ENCODE results near the gene TBC1D14.

TBC1D14 gene

DNA sequence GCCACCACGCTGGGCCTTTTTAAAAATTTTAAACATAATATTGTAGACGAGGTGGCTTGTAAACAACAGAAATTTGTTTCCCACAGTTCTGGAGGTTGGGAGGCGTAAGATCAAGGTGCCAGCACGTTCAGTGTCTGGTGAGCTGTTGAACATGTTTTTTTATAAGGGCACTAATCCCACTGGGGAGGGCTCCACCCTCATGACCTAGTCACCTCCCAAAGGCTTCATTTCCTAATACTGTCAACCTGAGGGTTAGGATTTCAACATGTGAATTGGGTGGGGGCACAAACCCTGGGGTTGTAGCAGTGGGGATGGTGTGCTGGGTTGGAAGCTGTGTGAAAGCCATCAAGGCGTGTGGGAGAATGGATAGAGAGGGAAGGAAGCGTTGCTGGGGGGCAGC, 27.6 kb downstream of the TBC1D14 start:
- in situ Hi-C loops (cut with MboI; ENCODE audit: low sequenced_read_pairs), result no loop called here
- no peak for DNase-seq (ENCODE audit: low spot score in 2 of 2)
- 0 out of 2 replicates have a peak, but pooled peaks cover 3% of the 10 kb centered on the region for H3K36me3 ChIP-seq (replicated peaks)
- no peak overlapping the region for H3K4me3 ChIP-seq
- H3K9me3 ChIP-seq, result no peaks in the 10 kb centered on the region
- H3K27me3 ChIP-seq (ENCODE audit: low read depth), result no peaks in the 10 kb centered on the region
- H3K4me1 ChIP-seq, result peaks cover 5% of the 10 kb centered on the region

DNA sequence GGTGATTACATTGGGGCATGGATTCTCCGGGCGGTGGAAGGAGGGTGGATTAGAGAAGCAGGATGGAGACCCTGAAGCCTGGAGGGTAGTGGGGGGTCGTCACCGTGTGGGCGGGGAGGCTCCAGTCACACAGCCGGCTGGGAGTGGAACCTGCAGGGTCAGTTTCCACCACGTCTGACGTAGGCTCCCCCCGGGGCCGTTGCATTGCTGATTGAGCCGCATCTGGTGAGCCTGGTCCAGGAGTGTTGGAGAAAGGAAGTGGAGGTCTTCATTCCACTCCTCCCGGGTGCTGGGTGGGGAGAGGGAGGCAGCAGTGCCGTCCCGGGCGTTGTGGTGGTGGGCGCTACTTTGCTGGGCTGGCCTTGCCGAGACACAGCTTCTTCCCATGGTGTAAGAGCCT, 28.1 kb downstream of the TBC1D14 start:
- H3K9me3 ChIP-seq, result no peaks in the 10 kb centered on the region
- in situ Hi-C loops (cut with MboI; ENCODE audit: low sequenced_read_pairs), result no loop called here
- peaks cover 5% of the 10 kb centered on the region for H3K4me1 ChIP-seq
- DNase-seq (ENCODE audit: low spot score in 2 of 2), result no peak
- H3K36me3 ChIP-seq (replicated peaks), result 0 out of 2 replicates have a peak, but pooled peaks cover 3% of the 10 kb centered on the region
- no peak overlapping the region for H3K4me3 ChIP-seq
- H3K27me3 ChIP-seq (ENCODE audit: low read depth), result no peaks in the 10 kb centered on the region

DNA sequence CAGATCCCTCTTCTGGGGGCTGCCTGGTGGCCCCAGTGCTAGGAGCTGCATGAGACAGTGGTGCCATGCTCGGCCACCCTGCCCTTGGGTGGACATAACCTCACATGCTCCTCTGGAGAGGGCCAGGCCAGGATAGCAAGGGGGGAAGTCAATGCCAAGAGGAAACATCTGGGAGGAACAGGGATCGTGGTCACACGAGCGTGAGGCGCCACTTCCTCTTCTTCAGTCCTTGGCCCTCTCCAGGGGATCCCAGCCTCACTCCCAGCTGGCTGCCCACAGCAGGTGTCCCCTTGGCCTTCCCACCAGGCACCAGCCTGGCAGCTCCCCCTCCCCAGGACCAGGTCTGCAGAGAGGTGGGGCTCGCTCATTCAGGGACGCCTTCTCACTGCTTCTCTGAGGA, 28.6 kb downstream of the TBC1D14 start:
- H3K27me3 ChIP-seq (ENCODE audit: low read depth), result no peaks in the 10 kb centered on the region
- in situ Hi-C loops (cut with MboI; ENCODE audit: low sequenced_read_pairs), result no loop called here
- DNase-seq (ENCODE audit: low spot score in 2 of 2), result no peak
- H3K9me3 ChIP-seq, result no peaks in the 10 kb centered on the region
- H3K4me3 ChIP-seq, result no peak overlapping the region
- peaks cover 5% of the 10 kb centered on the region for H3K4me1 ChIP-seq
- H3K36me3 ChIP-seq (replicated peaks), result 0 out of 2 replicates have a peak, but pooled peaks cover 3% of the 10 kb centered on the region

DNA sequence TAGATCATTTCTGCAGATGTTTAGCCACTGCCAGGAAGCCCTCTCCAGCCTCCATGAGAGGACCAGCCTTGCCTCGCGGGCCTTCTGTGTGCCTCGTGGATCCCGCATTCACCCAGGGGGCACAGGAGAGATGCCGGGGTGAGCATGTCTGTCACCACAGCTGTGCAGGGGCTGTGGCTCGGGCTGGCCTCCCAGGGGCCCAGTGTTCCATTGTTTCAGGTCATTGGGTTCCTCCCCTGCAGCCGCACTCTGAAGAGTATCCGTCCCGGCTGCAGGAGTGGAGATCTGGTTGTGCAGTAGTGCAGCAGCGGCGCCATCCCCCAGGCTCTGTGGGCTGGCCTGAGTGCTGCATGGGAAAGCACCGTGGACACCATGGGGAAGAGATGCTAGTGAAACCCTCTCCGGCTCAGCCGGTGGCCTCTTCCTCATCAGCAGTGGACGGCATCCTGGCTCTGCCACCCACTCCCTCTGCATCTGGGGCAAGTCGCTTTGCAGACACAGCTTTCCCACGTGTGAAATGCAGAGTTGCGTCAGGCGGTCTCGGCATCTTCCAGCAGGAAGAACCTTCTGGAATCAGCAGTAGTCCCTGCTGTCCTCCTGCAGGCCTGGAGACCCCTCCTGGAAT, 29.1 kb downstream of the TBC1D14 start:
- Histone ChIP-seq H3K9me3 (no peaks in the 10 kb centered on the region), H3K27me3 (ENCODE audit: low read depth) (no peaks in the 10 kb centered on the region), H3K4me3 (no peak overlapping the region), H3K36me3 (replicated peaks) (no peaks in the 10 kb centered on the region), H3K4me1 (peaks cover 5% of the 10 kb centered on the region)
- no peak for DNase-seq (ENCODE audit: low spot score in 2 of 2)
- in situ Hi-C loops (cut with MboI; ENCODE audit: low sequenced_read_pairs), result no loop called here

DNA sequence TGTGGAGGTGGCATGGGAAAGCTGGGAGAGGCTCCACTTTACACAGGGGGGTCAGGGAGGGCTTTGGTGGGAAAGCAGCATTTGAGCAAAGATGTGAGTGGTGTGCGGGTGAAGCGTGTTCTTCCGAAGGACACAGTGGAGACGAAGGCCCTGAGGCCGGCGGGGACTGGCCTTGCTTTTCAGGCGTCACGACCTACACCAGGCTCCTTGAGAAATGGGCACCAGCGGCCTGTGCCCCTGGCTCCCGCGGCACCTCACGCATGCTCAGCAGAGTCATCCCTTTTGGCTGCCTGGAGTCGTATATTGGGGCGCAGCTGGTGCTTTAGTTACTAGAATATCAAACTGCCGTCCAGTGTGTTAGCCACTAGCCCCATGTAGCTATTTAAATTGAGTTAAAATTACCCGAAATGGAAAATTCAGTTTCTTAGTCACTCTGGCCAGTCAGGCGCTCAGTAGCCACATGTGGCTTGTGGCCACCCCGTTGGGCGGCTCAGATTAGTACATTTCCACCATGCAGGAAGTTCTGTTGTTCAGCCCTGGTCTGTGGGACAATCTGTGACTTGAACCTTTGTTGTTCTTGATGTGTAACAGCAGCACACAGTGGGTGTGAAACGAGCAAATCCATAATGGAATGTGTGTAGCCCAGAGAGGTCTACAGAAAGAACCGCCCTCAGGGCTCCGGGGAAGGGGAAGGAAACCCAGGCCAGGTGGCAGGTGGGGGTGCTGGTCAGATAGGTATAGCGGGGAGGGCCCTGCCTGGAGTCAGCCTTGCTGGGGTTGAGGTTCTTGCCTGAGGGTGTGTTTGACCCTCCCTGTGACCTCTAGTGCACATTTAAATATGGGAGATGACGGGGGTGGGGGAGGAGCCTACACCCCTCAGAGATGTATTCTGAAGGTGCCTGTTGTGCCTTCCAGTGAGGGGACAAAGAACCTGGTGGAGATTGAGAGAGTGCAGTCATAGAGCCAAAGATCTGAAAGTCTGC, 30.4 kb downstream of the TBC1D14 start:
- Histone ChIP-seq H3K4me3 (no peak overlapping the region), H3K27me3 (ENCODE audit: low read depth) (no peaks in the 10 kb centered on the region), H3K36me3 (replicated peaks) (no peaks in the 10 kb centered on the region), H3K9me3 (no peaks in the 10 kb centered on the region), H3K4me1 (peaks cover 5% of the 10 kb centered on the region)
- in situ Hi-C loops (cut with MboI; ENCODE audit: low sequenced_read_pairs), result no loop called here
- DNase-seq (ENCODE audit: low spot score in 2 of 2), result no peak

DNA sequence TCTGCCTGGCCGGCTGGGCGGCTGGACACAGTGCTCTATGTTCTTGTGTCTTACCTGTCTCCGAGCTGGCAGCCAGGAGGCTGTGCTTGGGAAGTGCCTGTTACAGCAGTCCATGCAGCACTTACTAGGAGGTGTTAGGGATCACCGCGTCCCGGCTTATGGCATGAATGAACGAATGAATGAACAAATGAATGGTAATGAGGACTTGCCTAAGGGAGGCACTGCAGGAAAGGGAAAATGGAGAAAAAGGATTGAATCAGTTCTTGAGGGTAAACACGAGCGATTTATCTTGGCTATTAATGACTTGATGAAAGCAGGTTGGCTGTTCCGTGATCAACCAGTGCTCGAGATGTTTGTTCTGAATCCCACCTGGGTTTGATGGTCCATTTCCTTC, 31.1 kb downstream of the TBC1D14 start:
- Histone ChIP-seq H3K27me3 (ENCODE audit: low read depth) (no peaks in the 10 kb centered on the region), H3K36me3 (replicated peaks) (no peaks in the 10 kb centered on the region), H3K4me1 (peaks cover 5% of the 10 kb centered on the region), H3K4me3 (no peak overlapping the region), H3K9me3 (no peaks in the 10 kb centered on the region)
- in situ Hi-C loops (cut with MboI; ENCODE audit: low sequenced_read_pairs), result no loop called here
- no peak for DNase-seq (ENCODE audit: low spot score in 2 of 2)

DNA sequence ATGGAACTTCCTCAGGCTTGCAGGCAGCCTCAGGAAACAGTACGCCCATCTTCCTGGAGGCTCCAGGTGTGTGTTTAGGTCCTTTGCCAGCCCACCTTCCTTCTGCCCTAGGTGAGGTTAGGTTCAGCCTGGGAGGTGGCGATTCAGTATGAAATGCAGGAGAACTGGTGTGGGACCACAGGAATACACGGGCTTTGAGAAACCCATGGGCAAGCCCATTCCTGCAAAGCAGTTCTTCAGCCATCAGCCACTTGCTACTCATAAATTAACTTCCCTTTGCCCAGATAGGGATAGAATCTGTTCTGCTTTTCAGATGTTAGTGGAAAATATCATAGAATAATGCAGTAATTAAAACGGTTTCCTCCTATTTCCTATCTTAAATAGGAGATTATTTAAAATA, 32.2 kb downstream of the TBC1D14 start:
- no peak overlapping the region for H3K4me3 ChIP-seq

DNA sequence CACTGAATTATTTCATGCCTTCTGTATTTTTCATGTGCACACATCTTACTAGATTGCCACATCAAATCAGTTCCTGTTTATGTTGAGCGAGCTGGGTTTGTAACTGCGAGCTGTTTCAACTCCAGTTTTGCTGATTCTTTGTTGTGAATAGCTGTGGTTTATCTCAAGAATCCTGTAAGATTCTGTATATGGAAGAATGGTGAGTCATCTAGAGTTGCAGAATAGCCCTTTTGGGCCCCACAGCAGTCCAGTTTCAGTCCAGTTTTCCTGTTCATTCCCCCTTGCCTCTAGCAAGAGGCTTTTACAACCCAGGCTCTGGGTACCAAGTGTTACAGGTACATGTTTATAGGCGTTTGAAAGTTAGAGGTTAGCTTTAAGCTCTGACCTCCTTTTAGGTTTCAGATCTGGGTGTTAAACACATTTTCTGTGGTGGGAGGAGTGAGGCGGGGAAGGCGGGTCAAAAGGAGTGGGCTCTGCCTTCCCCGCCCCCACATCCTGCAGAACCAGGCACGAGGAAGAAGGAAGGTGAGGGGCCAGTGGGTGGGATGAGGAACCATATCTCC, 32.7 kb downstream of the TBC1D14 start:
- Histone ChIP-seq H3K4me3 (no peak overlapping the region), H3K27me3 (ENCODE audit: low read depth) (no peaks in the 10 kb centered on the region), H3K4me1 (peaks cover 5% of the 10 kb centered on the region), H3K36me3 (replicated peaks) (no peaks in the 10 kb centered on the region), H3K9me3 (no peaks in the 10 kb centered on the region)
- in situ Hi-C loops (cut with MboI; ENCODE audit: low sequenced_read_pairs), result no loop called here
- DNase-seq (ENCODE audit: low spot score in 2 of 2), result no peak

More for the DNA sequence above, 32.2 kb downstream of the TBC1D14 start:
- DNase-seq (ENCODE audit: low spot score in 2 of 2), result no peak
- in situ Hi-C loops (cut with MboI; ENCODE audit: low sequenced_read_pairs), result no loop called here
- Histone ChIP-seq H3K9me3 (no peaks in the 10 kb centered on the region), H3K36me3 (replicated peaks) (no peaks in the 10 kb centered on the region), H3K4me1 (peaks cover 5% of the 10 kb centered on the region), H3K27me3 (ENCODE audit: low read depth) (no peaks in the 10 kb centered on the region)

DNA sequence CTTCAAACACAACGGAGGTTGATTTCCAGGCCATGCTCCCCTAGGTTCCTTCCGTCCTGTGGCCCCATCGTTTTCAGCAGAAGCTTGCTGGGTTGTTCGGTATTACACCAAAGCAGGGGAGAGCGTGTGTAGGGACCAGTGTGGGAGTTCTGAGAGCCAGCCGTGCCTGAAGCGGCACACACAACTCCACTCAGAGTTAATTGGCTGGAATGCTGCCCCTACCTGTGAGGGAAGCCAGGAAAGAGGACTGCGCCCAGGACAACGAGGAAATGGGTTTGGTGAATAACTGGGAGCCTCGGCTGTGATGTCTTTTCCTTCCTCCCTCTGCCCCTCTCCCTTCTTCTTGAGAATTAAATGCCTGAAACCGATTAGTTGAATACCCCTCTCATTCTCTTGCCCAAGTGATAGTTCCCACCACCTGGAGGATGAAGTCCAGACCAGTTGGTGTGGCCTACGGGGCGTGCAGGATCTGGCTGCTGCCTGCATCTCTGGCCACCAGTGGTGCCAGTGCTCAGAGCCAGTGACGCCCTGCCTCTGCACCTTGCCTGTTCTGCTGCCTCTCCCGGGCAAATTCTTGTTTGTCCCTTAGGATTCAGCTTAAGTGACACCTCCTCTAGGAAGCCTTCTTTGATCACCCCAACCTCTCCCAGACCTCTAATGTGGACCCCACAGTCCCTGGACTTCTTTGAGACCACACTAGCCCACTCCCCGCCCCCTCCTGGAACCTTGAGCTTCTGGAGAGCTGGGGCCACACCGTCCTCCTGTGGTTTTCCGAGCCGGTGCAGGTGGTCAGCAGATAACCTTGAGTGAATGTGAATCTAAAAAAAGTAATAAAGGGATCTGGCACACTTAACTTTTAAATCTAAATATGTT, 33.6 kb downstream of the TBC1D14 start:
- no peaks in the 10 kb centered on the region for H3K36me3 ChIP-seq (replicated peaks)
- no peaks in the 10 kb centered on the region for H3K9me3 ChIP-seq
- H3K4me1 ChIP-seq, result peaks cover 5% of the 10 kb centered on the region
- in situ Hi-C loops (cut with MboI; ENCODE audit: low sequenced_read_pairs), result no loop called here
- H3K27me3 ChIP-seq (ENCODE audit: low read depth), result no peaks in the 10 kb centered on the region
- H3K4me3 ChIP-seq, result no peak overlapping the region
- no peak for DNase-seq (ENCODE audit: low spot score in 2 of 2)

DNA sequence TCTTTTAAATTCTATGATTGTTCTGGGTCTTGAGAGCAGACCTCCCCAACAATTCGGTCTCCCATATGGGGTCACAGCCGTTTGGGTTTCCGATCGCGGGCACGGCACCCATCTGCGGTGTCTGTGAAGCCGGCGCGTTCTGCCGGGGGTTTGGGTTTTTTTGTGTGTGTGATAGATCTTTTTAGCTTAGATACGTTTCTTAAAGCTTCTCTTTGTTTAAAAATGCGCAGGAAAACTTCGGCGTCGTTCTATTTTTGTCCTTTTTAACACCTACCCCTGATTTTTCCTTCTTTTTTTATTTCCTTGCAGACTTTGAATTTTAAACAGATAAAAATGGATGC, 34.2 kb downstream of the TBC1D14 start:
- no peaks in the 10 kb centered on the region for H3K36me3 ChIP-seq (replicated peaks)
- H3K9me3 ChIP-seq, result no peaks in the 10 kb centered on the region
- no peak for DNase-seq (ENCODE audit: low spot score in 2 of 2)
- H3K27me3 ChIP-seq (ENCODE audit: low read depth), result no peaks in the 10 kb centered on the region
- in situ Hi-C loops (cut with MboI; ENCODE audit: low sequenced_read_pairs), result no loop called here
- no peak overlapping the region for H3K4me3 ChIP-seq
- H3K4me1 ChIP-seq, result peaks cover 5% of the 10 kb centered on the region

DNA sequence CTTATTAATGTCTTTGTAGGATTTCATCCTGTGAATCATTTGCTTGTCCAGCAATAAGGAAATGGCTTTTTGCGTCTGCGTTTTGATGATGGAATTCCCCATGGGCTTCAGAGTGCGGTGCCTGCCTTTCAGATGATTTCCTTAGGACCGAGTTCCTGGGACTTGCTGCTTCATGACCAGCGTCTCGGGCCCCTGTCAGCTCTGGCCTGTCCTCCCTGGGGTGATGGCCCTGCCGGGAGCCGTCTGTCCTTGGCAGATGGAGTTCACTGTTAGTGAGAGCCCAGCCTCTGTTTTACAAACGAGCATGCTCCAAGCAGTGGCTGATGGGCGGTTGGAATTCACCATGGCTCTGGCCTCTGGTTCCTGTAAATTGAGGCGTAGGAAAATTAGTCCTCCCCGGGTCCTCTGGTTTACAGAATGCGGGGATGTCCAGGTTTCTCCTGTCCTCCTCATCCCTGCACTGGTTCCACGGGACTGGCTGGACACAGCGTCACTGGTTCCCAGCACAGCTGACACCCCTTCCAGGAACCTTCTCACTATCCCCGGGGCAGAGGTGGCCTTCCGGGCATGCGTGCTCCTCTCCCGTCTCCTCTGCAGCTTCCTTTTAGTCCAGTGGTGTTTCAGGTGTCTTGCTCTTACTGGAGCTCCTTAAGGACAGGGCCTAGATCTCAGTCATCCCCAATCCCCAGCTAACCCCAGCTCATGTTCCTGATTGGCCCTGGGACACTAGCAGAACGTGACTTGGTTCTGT, 34.9 kb downstream of the TBC1D14 start:
- H3K36me3 ChIP-seq (replicated peaks), result no peaks in the 10 kb centered on the region
- H3K4me1 ChIP-seq, result peaks cover 5% of the 10 kb centered on the region
- DNase-seq (ENCODE audit: low spot score in 2 of 2), result no peak
- H3K9me3 ChIP-seq, result no peaks in the 10 kb centered on the region
- H3K4me3 ChIP-seq, result no peak overlapping the region
- H3K27me3 ChIP-seq (ENCODE audit: low read depth), result no peaks in the 10 kb centered on the region
- in situ Hi-C loops (cut with MboI; ENCODE audit: low sequenced_read_pairs), result no loop called here

DNA sequence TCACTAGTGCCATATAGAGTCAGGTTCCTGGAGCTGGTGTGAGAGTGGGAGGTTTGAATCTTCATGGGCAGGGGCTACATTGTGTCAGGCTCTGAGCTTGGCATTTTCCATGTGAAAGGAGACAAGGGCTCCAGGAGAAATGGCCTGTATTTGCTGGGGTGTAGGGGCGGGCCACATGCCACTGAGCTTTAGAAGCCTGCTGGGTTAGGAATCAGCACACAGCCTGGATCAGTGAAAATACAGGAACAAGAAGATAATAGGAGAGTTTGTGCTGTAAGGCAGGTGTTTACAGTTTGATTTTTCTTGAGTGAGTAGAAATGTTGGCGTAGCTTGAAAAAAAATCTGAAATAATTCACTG, 35.4 kb downstream of the TBC1D14 start:
- Histone ChIP-seq H3K36me3 (replicated peaks) (no peaks in the 10 kb centered on the region), H3K27me3 (ENCODE audit: low read depth) (no peaks in the 10 kb centered on the region), H3K4me1 (peaks cover 5% of the 10 kb centered on the region), H3K4me3 (no peak overlapping the region), H3K9me3 (no peaks in the 10 kb centered on the region)
- in situ Hi-C loops (cut with MboI; ENCODE audit: low sequenced_read_pairs), result no loop called here
- no peak for DNase-seq (ENCODE audit: low spot score in 2 of 2)

DNA sequence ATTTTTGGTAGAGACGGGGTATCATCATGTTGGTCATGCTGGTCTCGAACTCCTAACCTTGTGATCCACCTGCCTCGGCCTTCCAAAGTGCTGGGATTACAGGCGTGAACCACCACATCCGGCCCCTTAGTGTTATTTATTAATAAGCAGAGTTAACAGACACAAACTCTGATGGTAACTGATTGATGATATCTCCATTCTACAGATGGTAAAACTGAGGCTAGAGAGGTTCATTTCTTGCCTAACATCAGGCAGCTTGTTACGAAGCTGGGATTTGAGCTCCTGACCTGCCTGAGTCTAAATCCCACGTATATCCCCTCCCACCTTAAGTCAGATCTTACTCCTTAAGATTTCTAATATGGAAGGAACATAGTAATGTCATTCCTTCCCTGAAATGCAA, 36.9 kb downstream of the TBC1D14 start:
- H3K27me3 ChIP-seq (ENCODE audit: low read depth), result no peaks in the 10 kb centered on the region
- H3K9me3 ChIP-seq, result no peaks in the 10 kb centered on the region
- H3K36me3 ChIP-seq (replicated peaks), result no peaks in the 10 kb centered on the region
- in situ Hi-C loops (cut with MboI; ENCODE audit: low sequenced_read_pairs), result no loop called here
- no peak overlapping the region for H3K4me3 ChIP-seq
- DNase-seq (ENCODE audit: low spot score in 2 of 2), result no peak
- peaks cover 5% of the 10 kb centered on the region for H3K4me1 ChIP-seq

All from HAP-1 (cell line).